HepG2 (cell line): Measurements from ENCODE around the gene SLC26A4. TPM values are rescaled to one million over a fixed set of nuclear protein-coding genes. Genes with fewer than 3 reads are reported as not detected.

Experiments
- ATAC-seq: fragments of 200-7000 bp; cut with Tn5 transposase; 3 replicates; pipeline ENCODE4 v1.9.1; 2020; ENCODE audit warnings: mild to moderate bottlenecking, moderate library complexity
- BruUV-seq: library from RNA; stranded (reverse); fragments of 400-500 nt; replicated peaks from 2 replicates; lab custom pipeline; 2021; lab: Mats Ljungman, UMichigan
- CTCF ChIA-PET: fragments of 300-600 bp; formaldehyde crosslinking; extraction: SDS; loops from one replicate; lab custom pipeline; 2021; ENCODE audit warnings: low total read pairs, inconsistent platforms, low intra/inter-chr PET ratio; lab: Yijun Ruan, JAX
- POLR2A ChIA-PET: fragments of 350-600 bp; sonication (Branson Sonifier 250); formaldehyde crosslinking; loops from one replicate; lab custom pipeline; 2020; ENCODE audit warnings: antibody characterized with exemption, inconsistent platforms; lab: Yijun Ruan, JAX
- DNase-seq: peaks from one replicate; pipeline ENCODE4 v3.0.0-alpha.2; 2015; ENCODE audit warnings: low spot score
- FAIRE-seq: peaks from 3 replicates; lab custom pipeline; 2011; peaks lifted over from hg19 to GRCh38; lab: Jason Lieb, UNC
- H2AFZ ChIP-seq: one replicate; pipeline ENCODE4 v1.6.1; 2011; ENCODE audit warnings: low read length, inconsistent platforms
- H3K27ac ChIP-seq: fragments of 300-600 bp; 3 replicates; pipeline ENCODE4 v1.8.0; 2011; ENCODE audit warnings: mixed run types, mild to moderate bottlenecking, mixed read lengths, low read length, inconsistent platforms; ENCODE audit not compliant: insufficient read depth; ENCODE audit errors: extremely low read length
- H3K27me3 ChIP-seq, 2 experiments: fragments of 200-600 bp in 1 of 2; 2 replicates in 1 of 2; 3 replicates in 1 of 2; pipeline versions ENCODE4 v1.6.0 to v1.8.0; 2011; ENCODE audit warnings: low read length in 2 of 2, mild to moderate bottlenecking in 2 of 2, moderate library complexity in 2 of 2, inconsistent platforms in 1 of 2; ENCODE audit not compliant: insufficient read depth in 2 of 2, control insufficient read depth in 1 of 2
- H3K36me3 ChIP-seq, 2 experiments: fragments of 200-600 bp in 1 of 2; replicated peaks in 1 of 2; 2 replicates in 1 of 2; 3 replicates in 1 of 2; pipeline versions ENCODE4 v1.5.1 to v1.8.0; 2011; ENCODE audit warnings: low read length in 2 of 2, inconsistent platforms in 1 of 2; ENCODE audit not compliant: insufficient read depth in 2 of 2, control insufficient read depth in 1 of 2
- H3K4me1 ChIP-seq: 2 replicates; pipeline ENCODE4 v1.5.1; 2012; ENCODE audit warnings: low read length, inconsistent platforms; ENCODE audit not compliant: insufficient read depth
- H3K4me2 ChIP-seq: 2 replicates; pipeline ENCODE4 v1.6.0; 2011; ENCODE audit warnings: low read depth, low read length, inconsistent platforms
- H3K4me3 ChIP-seq, 3 experiments: fragments of 200-600 bp in 1 of 3; sonication (generic), shearing (Covaris generic) in 1 of 3; replicated peaks in 1 of 3; 2 replicates each; pipeline ENCODE4 v1.5.1; 2011 to 2016; ENCODE audit warnings: low read length in 3 of 3, inconsistent platforms in 2 of 3, low read depth in 2 of 3, mild to moderate bottlenecking in 2 of 3, control low read depth in 1 of 3, mixed read lengths in 1 of 3; ENCODE audit not compliant: insufficient read depth in 1 of 3
- H3K79me2 ChIP-seq: one replicate; pipeline ENCODE4 v1.6.1; 2011; ENCODE audit warnings: low read length, inconsistent platforms; ENCODE audit not compliant: insufficient read depth
- H3K9ac ChIP-seq: 2 replicates; pipeline ENCODE4 v1.6.0; 2011; ENCODE audit warnings: mild to moderate bottlenecking, low read depth, low read length, inconsistent platforms; ENCODE audit not compliant: insufficient read depth
- H3K9me3 ChIP-seq: 2 replicates; pipeline ENCODE4 v1.5.1; 2012; ENCODE audit warnings: mild to moderate bottlenecking, low read length
- H4K20me1 ChIP-seq: 2 replicates; pipeline ENCODE4 v1.6.0; 2011; ENCODE audit warnings: inconsistent platforms, mild to moderate bottlenecking, low read length, moderate library complexity; ENCODE audit not compliant: insufficient read depth
- AGO2 ChIP-seq: fragments of 200-400 bp; formaldehyde crosslinking; optimal IDR thresholded peaks from 2 replicates; pipeline ENCODE3; 2017; ENCODE audit warnings: mild to moderate bottlenecking, low read depth, low read length, moderate library complexity
- CERS6 ChIP-seq: sonication (generic); formaldehyde crosslinking; IDR thresholded peaks from 2 replicates; pipeline ENCODE4 v1.5.0; 2020; ENCODE audit warnings: missing genetic modification reagents
- FIP1L1 ChIP-seq: fragments of 200-400 bp; formaldehyde crosslinking; IDR thresholded peaks from 2 replicates; pipeline ENCODE4 v1.6.1; 2018; ENCODE audit warnings: low read depth, mild to moderate bottlenecking, low read length, moderate library complexity, borderline replicate concordance; ENCODE audit not compliant: insufficient read depth
- FOXP4 ChIP-seq: sonication (generic); formaldehyde crosslinking; IDR thresholded peaks from 2 replicates; pipeline ENCODE4 v1.4.0; 2020; ENCODE audit warnings: missing genetic modification reagents
- JARID2 ChIP-seq: sonication (generic); formaldehyde crosslinking; IDR thresholded peaks from 2 replicates; pipeline ENCODE4 v1.8.1; 2023; ENCODE audit warnings: missing genetic modification reagents, inconsistent platforms; ENCODE audit not compliant: insufficient replicate concordance
- JUND ChIP-seq: sonication (generic); formaldehyde crosslinking; IDR thresholded peaks from 2 replicates; pipeline ENCODE4 v1.8.0; 2022; ENCODE audit warnings: mild to moderate bottlenecking, missing genetic modification reagents
- KLF11 ChIP-seq: IDR thresholded peaks from 2 replicates; pipeline ENCODE4 v1.6.1; 2016; ENCODE audit warnings: missing compliant biosample characterization
- SIX4 ChIP-seq: sonication (generic); formaldehyde crosslinking; IDR thresholded peaks from 2 replicates; pipeline ENCODE4 v1.4.0; 2020; ENCODE audit warnings: missing genetic modification reagents
- SMYD3 ChIP-seq: sonication (generic); formaldehyde crosslinking; IDR thresholded peaks from 2 replicates; pipeline ENCODE4 v1.8.1; 2023; ENCODE audit warnings: mild to moderate bottlenecking, missing genetic modification reagents
- SP4 ChIP-seq: sonication (generic); formaldehyde crosslinking; IDR thresholded peaks from 2 replicates; pipeline ENCODE4 v1.8.1; 2023; ENCODE audit warnings: mild to moderate bottlenecking, missing genetic modification reagents
- TEAD3 ChIP-seq: optimal IDR thresholded peaks from 2 replicates; pipeline ENCODE3; 2016; ENCODE audit warnings: borderline replicate concordance
- TGIF2 ChIP-seq: IDR thresholded peaks from 2 replicates; pipeline ENCODE4 v1.6.1; 2016; ENCODE audit warnings: control low read depth, missing compliant biosample characterization
- TRIM24 ChIP-seq: sonication (generic); formaldehyde crosslinking; IDR thresholded peaks from 2 replicates; pipeline ENCODE4 v1.8.0; 2022; ENCODE audit warnings: mild to moderate bottlenecking, missing genetic modification reagents
- XRCC5 ChIP-seq: fragments of 200-400 bp; formaldehyde crosslinking; optimal IDR thresholded peaks from 2 replicates; pipeline ENCODE3; 2017; ENCODE audit warnings: mild to moderate bottlenecking, low read length
- ZBTB1 ChIP-seq: sonication (generic); formaldehyde crosslinking; IDR thresholded peaks from 2 replicates; pipeline ENCODE4 v1.4.0; 2020; ENCODE audit warnings: missing genetic modification reagents, borderline replicate concordance
- ZFP90 ChIP-seq: sonication (generic); formaldehyde crosslinking; IDR thresholded peaks from 2 replicates; pipeline ENCODE4 v1.8.0; 2022; ENCODE audit warnings: missing genetic modification reagents, mild to moderate bottlenecking, inconsistent platforms, borderline replicate concordance
- ZMAT5 ChIP-seq: sonication (generic); formaldehyde crosslinking; IDR thresholded peaks from 2 replicates; pipeline ENCODE4 v1.5.0; 2020; ENCODE audit warnings: mild to moderate bottlenecking, low read depth, missing genetic modification reagents, borderline replicate concordance
- ZNF121 ChIP-seq: sonication (generic); formaldehyde crosslinking; IDR thresholded peaks from 2 replicates; pipeline ENCODE4 v1.5.0; 2020; ENCODE audit warnings: mild to moderate bottlenecking, missing genetic modification reagents
- ZNF234 ChIP-seq: sonication (generic); formaldehyde crosslinking; conservative IDR thresholded peaks from 2 replicates; pipeline ENCODE4 v1.5.1; 2020; ENCODE audit warnings: mild to moderate bottlenecking, missing genetic modification reagents
- ZNF431 ChIP-seq: sonication (generic); formaldehyde crosslinking; IDR thresholded peaks from 2 replicates; pipeline ENCODE4 v1.9.0; 2022; ENCODE audit warnings: missing genetic modification reagents, low read depth, mild to moderate bottlenecking, borderline replicate concordance
- ZNF619 ChIP-seq: sonication (generic); formaldehyde crosslinking; IDR thresholded peaks from 2 replicates; pipeline ENCODE4 v1.4.0; 2020; ENCODE audit warnings: mild to moderate bottlenecking, missing genetic modification reagents
- ZNF776 ChIP-seq: sonication (generic); formaldehyde crosslinking; IDR thresholded peaks from 2 replicates; pipeline ENCODE4 v1.4.0; 2020; ENCODE audit warnings: mild to moderate bottlenecking, missing genetic modification reagents
- ZSCAN22 ChIP-seq: sonication (generic); formaldehyde crosslinking; IDR thresholded peaks from 2 replicates; pipeline ENCODE4 v1.4.0; 2020; ENCODE audit warnings: mild to moderate bottlenecking, missing genetic modification reagents
- WGBS: methylation state at CpG from one replicate; pipeline ENCODE4 v1.1.6; 2017; ENCODE audit warnings: low lambda C conversion rate; 5-methylcytosine and 5-hydroxymethylcytosine counted together
- in situ Hi-C: cut with HindIII; loops from 2 replicates; pipeline ENCODE4 v1.10.0; 2017; ENCODE audit warnings: low pct_unique_long_range_greater_than_20kb; ENCODE audit not compliant: extremely low pct_ligation_motif_present
- intact Hi-C: fragments of 100-400 bp; cut with micrococcal nuclease; formaldehyde crosslinking; loops from one replicate; pipeline ENCODE4 v1.10.0; 2022; ENCODE audit not compliant: unreplicated experiment
- polyA plus RNA-seq, 8 experiments: library from polyadenylated mRNA; depleted of rRNA in 3 of 8; stranded (reverse) in 7 of 8; unstranded in 1 of 8; fragments of >200 nt; fragmentation: Illumina TruSeq in 4 of 8; extraction: Trizol in 4 of 8; gene quantifications; 2 replicates each; pipeline versions ENCODE4 v1.2.1 to v1.2.3, GENCODE V29; 2011 to 2016; ENCODE audit warnings: low read depth in 4 of 8, missing spikeins in 1 of 8, mixed read lengths in 1 of 8; ENCODE audit not compliant: insufficient read depth in 1 of 8
- total RNA-seq, 5 experiments: library from RNA; depleted of rRNA; stranded (reverse); fragments of >200 nt; fragmentation: Illumina TruSeq; extraction: Trizol; gene quantifications; 2 replicates each; pipeline ENCODE4 v1.2.3, GENCODE V29; 2016; ENCODE audit warnings: low read depth in 1 of 5

Gene SLC26A4
- total and polyA plus RNA-seq, 2 of the 13 experiments (the other 11 are each of a cell fraction or from before 2014, with no cell fraction given): 0.08 to 0.11 TPM

GRCh38 chr7:107661081-107661864, 645 bp downstream of the SLC26A4 start:
- in situ Hi-C loops: no loop called here
- H3K27me3 ChIP-seq: peaks cover 9 to 37% of the 10 kb centered on the region in 2 experiments
- no peak for TF ChIP-seq TRIM24 (CRISPR knock-in tag)
- TF ChIP-seq FIP1L1: no peak
- TF ChIP-seq ZNF431 (CRISPR knock-in tag): no peak
- no peak for TF ChIP-seq JUND (CRISPR knock-in tag)
- no peak for TF ChIP-seq FOXP4
- TF ChIP-seq SP4 (CRISPR knock-in tag): no peak
- no peak for TF ChIP-seq TEAD3
- TF ChIP-seq ZNF121 (CRISPR knock-in tag): no peak
- TF ChIP-seq CERS6 (CRISPR knock-in tag): no peak
- TF ChIP-seq ZBTB1: no peak
- TF ChIP-seq JARID2: no peak
- no peak for TF ChIP-seq SMYD3 (CRISPR knock-in tag)
- no peak for TF ChIP-seq XRCC5
- peak; percentile 82 for TF ChIP-seq ZNF776 (CRISPR knock-in tag)
- no peak; the same call in 1 of the 2 replicates for TF ChIP-seq ZFP90 (CRISPR knock-in tag)
- TF ChIP-seq ZNF619 (CRISPR knock-in tag): no peak
- TF ChIP-seq ZMAT5: no peak
- TF ChIP-seq TGIF2 (CRISPR knock-in tag): no peak
- TF ChIP-seq SIX4: no peak
- no peak for TF ChIP-seq ZNF234 (CRISPR knock-in tag)
- no peak for TF ChIP-seq AGO2
- no peak for TF ChIP-seq KLF11 (CRISPR knock-in tag)
- no peak for TF ChIP-seq ZSCAN22 (CRISPR knock-in tag)

More at GRCh38 chr7:107661081-107661864, 645 bp downstream of the SLC26A4 start:
- Histone ChIP-seq H3K9me3 (no peaks in the 10 kb centered on the region), H4K20me1 (no peaks in the 10 kb centered on the region; the same call in 1 of the 2 replicates), H3K4me2 (peak overlapping the region; percentile 77), H3K27ac (no peak overlapping the region), H3K79me2 (no peaks in the 10 kb centered on the region), H3K36me3 (no peaks in the 10 kb centered on the region), H3K4me3 (peak overlapping the region; percentile 44 to 70 (median 65)), H2AFZ (no peak overlapping the region), H3K9ac (no peak overlapping the region; the same call in 1 of the 2 replicates), H3K4me1 (peaks cover 17% of the 10 kb centered on the region)
- no TSS peak for BruUV-seq
- POLR2A ChIA-PET: no interaction called here
- 1% methylated on average over 10 of the region's 73 CpGs for WGBS
- intact Hi-C loops: no loop called here
- FAIRE-seq (no peak), ATAC-seq (peak; percentile 97), DNase-seq (peak; percentile 37)
- CTCF ChIA-PET: no interaction called here
